DOHH2 (cell line): Measurements from ENCODE around the gene PAIP2.

ENCODE experiments used
- EZH2phosphoT487 ChIP-seq: fragments of 200-600 bp; sonication (generic); IDR thresholded peaks from 2 replicates; pipeline ENCODE4 v1.6.1; 2017; ENCODE audit warnings: borderline replicate concordance, mild to moderate bottlenecking, antibody characterized with exemption, low read length, moderate library complexity, mixed read lengths
- TF ChIP-seq, protein P1 (sequence below): fragments of 200-600 bp; sonication (generic); IDR thresholded peaks from one replicate; pipeline ENCODE4 v1.5.1; 2014; ENCODE audit warnings: antibody characterized with exemption, mild to moderate bottlenecking, low read depth, low read length; ENCODE audit not compliant: poor library complexity, severe bottlenecking

DNA sequence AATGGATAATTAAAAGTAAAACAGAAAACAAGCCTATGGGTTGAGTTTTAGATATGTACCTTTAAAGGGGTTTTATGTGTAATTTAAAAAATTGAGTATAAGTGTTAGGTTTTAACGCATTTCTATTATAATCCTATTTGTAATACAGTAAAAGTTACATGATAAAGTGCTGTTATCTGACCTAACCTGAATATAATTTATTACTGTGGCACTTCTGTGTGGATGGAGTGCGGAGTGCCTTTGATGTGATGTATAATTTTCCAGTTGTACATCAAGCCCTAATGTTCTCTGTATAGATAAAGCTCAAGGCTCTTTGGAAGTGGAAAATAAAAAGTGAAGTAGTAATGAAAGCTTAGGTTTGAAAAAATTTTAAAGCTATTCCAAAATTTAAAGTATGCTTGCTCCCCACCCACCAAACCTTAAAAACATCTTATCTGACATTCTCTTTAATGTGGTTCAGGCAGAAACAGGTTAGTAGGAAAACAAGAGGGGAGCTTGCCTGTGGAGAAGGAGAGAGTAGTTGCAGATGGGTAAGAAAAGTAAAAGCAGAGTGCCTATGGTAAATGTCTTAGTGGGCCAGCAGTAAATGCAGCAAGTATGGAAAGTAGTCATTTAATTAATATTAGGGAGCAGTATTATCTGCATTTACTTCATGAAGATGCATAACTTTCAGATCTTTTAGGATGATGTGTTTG is 44.1 kb upstream of the PAIP2 start:
- TF ChIP-seq, protein P1, sequence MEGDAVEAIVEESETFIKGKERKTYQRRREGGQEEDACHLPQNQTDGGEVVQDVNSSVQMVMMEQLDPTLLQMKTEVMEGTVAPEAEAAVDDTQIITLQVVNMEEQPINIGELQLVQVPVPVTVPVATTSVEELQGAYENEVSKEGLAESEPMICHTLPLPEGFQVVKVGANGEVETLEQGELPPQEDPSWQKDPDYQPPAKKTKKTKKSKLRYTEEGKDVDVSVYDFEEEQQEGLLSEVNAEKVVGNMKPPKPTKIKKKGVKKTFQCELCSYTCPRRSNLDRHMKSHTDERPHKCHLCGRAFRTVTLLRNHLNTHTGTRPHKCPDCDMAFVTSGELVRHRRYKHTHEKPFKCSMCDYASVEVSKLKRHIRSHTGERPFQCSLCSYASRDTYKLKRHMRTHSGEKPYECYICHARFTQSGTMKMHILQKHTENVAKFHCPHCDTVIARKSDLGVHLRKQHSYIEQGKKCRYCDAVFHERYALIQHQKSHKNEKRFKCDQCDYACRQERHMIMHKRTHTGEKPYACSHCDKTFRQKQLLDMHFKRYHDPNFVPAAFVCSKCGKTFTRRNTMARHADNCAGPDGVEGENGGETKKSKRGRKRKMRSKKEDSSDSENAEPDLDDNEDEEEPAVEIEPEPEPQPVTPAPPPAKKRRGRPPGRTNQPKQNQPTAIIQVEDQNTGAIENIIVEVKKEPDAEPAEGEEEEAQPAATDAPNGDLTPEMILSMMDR = no peak
- TF ChIP-seq EZH2phosphoT487 = no peak
